Measurements from ENCODE around the gene MSL3B.

The MSL3B gene

DNA sequence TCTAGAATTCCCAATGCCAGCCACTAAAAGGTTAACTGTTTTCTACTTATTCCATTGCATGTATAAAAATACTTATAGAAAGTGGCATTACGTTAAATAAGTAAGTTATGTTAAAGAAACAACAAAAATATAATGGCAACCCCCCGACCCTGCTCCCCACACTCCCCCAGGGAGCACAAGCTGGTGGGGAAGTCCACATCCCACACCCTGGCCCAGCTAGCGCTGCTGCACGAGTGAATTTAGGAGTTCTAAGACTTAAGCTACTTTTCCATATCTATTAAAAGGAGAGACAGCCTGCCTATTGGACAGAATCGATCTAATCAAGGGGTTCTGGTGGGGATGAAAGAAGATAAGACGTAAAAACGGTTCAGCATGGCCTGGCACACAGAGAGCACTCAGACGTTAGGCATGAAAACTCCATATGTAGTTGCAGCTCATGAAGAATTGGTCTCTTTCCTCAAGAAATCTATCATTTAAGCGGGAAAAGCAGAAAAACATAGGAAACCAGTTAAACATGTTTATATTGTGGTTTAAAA, 30.4 kb downstream of the MSL3B start:
- Histone ChIP-seq H3K4me3 (no peak overlapping the region), H3K27ac (no peak overlapping the region), H3K36me3 (ENCODE audit: low read depth, missing control alignments) (no peaks in the 10 kb centered on the region), H3K27me3 (no peaks in the 10 kb centered on the region), H3K4me1 (peaks cover 4% of the 10 kb centered on the region), H3K9me3 (no peaks in the 10 kb centered on the region)
- intact Hi-C loops (cut with DNase I; ENCODE audit: low total_unique reads): no loop called here
- DNase-seq: peak; percentile 10
- no peak for TF ChIP-seq CTCF (IDR thresholded peaks at IDR 0.05)
- 77 to 81% methylated on average over 9 of the region's 9 CpGs for WGBS, 2 donors

DNA sequence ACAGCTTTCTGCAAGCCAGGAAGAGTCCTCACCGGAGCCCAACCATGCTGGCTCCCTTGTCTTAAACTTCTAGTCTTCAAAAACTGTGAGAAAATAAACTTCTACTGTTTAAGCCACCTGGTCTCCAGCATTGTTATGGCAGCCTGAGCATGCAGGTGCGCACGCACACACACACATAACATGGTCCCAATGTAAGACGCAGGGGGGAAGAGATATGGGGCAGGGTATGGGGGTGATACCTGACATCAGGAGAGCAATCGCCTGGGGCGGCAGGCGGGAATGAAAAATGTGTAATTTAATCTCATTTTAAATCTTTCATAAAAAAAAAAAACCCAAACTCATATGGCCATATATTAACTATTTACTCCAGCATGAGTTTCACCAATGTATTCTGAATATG, 31.8 kb downstream of the MSL3B start:
- Histone ChIP-seq H3K27me3 (no peaks in the 10 kb centered on the region), H3K27ac (no peak overlapping the region), H3K4me3 (no peak overlapping the region), H3K36me3 (ENCODE audit: low read depth, missing control alignments) (no peaks in the 10 kb centered on the region), H3K4me1 (peaks cover 4% of the 10 kb centered on the region), H3K9me3 (no peaks in the 10 kb centered on the region)
- intact Hi-C loops (cut with DNase I; ENCODE audit: low total_unique reads): no loop called here
- DNase-seq: no peak
- 96 to 97% methylated on average over 6 to 7 of the region's 7 CpGs for WGBS, 2 donors
- TF ChIP-seq POLR2A (IDR thresholded peaks at IDR 0.05) (no peak), CTCF (IDR thresholded peaks at IDR 0.05) (no peak)

DNA sequence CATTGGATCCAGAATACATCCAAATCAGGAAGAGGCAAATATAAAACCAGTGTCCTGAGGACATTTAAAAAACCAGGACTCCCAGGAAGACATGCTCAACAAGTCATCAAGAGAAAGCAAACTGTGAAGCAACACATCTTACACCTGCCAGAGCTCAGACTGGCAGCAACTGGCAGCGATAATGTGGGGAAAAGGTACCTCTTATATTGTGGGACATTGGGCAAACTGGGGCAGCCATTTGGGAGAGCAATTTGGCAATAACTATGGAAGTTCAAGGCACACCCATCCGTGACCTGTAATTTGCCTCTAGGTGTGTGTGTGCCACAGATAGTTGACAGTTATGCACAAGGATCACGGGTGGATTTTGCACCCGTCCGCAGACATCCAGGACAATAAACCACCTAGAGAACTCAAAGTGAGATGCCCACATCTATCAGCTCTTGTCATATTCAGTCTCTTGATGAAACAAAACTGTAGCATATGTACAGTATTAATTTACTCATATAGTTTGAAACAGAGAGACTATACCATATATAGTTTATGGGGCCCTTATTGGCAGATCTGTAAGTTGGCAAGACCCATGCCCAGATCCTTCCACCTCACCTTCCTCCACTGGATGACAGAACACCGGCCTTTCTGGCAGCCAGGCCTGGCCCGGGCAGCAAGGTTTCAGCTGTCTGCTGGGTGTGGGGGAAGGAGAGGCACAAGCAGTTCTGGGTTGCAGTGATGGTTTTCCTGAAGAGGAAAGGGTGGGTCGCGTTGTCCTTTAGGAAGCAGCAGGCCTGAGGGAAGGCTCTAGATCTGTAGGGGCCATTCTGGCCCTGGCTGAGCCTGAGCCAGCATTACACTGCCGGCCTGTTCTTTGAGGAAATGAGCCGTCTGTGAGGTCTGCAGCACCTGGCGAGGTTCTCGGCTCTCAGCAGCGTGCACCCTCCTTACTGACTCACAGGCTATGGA, 32.7 kb downstream of the MSL3B start:
- WGBS, 2 donors: 94 to 95% methylated on average over 14 of the region's 14 CpGs
- H3K36me3 ChIP-seq (ENCODE audit: low read depth, missing control alignments): no peaks in the 10 kb centered on the region

GRCh38 chr2:233833345-233833744, 34.8 kb downstream of the MSL3B start:
- Histone ChIP-seq H3K4me1 (peaks cover 4% of the 10 kb centered on the region), H3K27ac (no peak overlapping the region), H3K9me3 (no peaks in the 10 kb centered on the region), H3K27me3 (no peaks in the 10 kb centered on the region), H3K36me3 (ENCODE audit: low read depth, missing control alignments) (no peaks in the 10 kb centered on the region), H3K4me3 (no peak overlapping the region)
- no peak for TF ChIP-seq POLR2A (IDR thresholded peaks at IDR 0.05)
- no peak for TF ChIP-seq CTCF (IDR thresholded peaks at IDR 0.05)
- DNase-seq: no peak
- 47 to 63% methylated on average over 9 to 10 of the region's 10 CpGs for WGBS, 2 donors
- intact Hi-C loops (cut with DNase I; ENCODE audit: low total_unique reads): no loop called here

More for the DNA sequence above, 32.7 kb downstream of the MSL3B start:
- intact Hi-C loops (cut with DNase I; ENCODE audit: low total_unique reads): no loop called here
- H3K27me3 ChIP-seq: no peaks in the 10 kb centered on the region
- no peaks in the 10 kb centered on the region for H3K9me3 ChIP-seq
- TF ChIP-seq POLR2A (IDR thresholded peaks at IDR 0.05): no peak
- TF ChIP-seq CTCF (IDR thresholded peaks at IDR 0.05): no peak
- no peak overlapping the region for H3K27ac ChIP-seq
- no peak for DNase-seq
- peaks cover 4% of the 10 kb centered on the region for H3K4me1 ChIP-seq
- no peak overlapping the region for H3K4me3 ChIP-seq
